Measurements from ENCODE around the gene KRT31. TPM values are rescaled to one million over a fixed set of nuclear protein-coding genes. Genes with fewer than 3 reads are reported as not detected.

KRT31 gene
- total RNA-seq, 1 donor from 2014 or later, result not detected

- Mint-ChIP-seq H3K27ac (no peak overlapping the region), H3K9me3 (no peaks in the 10 kb centered on the region), H3K36me3 (no peaks in the 10 kb centered on the region), H3K27me3 (ENCODE audit: insufficient read depth, low read depth) (peaks cover 8% of the 10 kb centered on the region), H3K4me3 (no peak overlapping the region), H3K4me1 (peaks cover 4% of the 10 kb centered on the region)
- Histone ChIP-seq H3F3A (ENCODE audit: low read depth) (no peaks in the 10 kb centered on the region), H3K4me3 (no peak overlapping the region), H3K9me3 (ENCODE audit: low read depth) (no peaks in the 10 kb centered on the region), H3K36me3 (no peaks in the 10 kb centered on the region), H3K27me3 (no peaks in the 10 kb centered on the region), H3K4me1 (no peaks in the 10 kb centered on the region), H3K79me2 (ENCODE audit: low read depth) (no peaks in the 10 kb centered on the region), H2AFZ (replicated peaks) (no peak overlapping the region), H4K20me1 (ENCODE audit: low read depth) (no peaks in the 10 kb centered on the region), H3K9ac (no peak overlapping the region), H3K4me2 (no peak overlapping the region), H3K27ac (no peak overlapping the region)
- no peak for DNase-seq (ENCODE audit: low spot score)
- TF ChIP-seq CTCF (IDR thresholded peaks at IDR 0.05) (no peak), EZH2phosphoT487 (IDR thresholded peaks at IDR 0.05) (no peak), EZH2 (IDR thresholded peaks at IDR 0.05) (no peak)
Observed at GRCh38 chr17:41393294-41393693, 4.1 kb downstream of the KRT31 start.

- H3K9ac ChIP-seq, result no peak overlapping the region
Observed at GRCh38 chr17:41392278-41392677, 5.1 kb downstream of the KRT31 start.

GRCh38 chr17:41391535-41391934 lies 5.9 kb downstream of the KRT31 start:
- H3K4me3 Mint-ChIP-seq, result no peak overlapping the region
- H3K4me3 ChIP-seq, result no peak overlapping the region
- no peaks in the 10 kb centered on the region for H3K36me3 Mint-ChIP-seq

More at GRCh38 chr17:41392278-41392677, 5.1 kb downstream of the KRT31 start:
- no peaks in the 10 kb centered on the region for H3K9me3 ChIP-seq (ENCODE audit: low read depth)
- peaks cover 8% of the 10 kb centered on the region for H3K27me3 Mint-ChIP-seq (ENCODE audit: insufficient read depth, low read depth)
- no peak for DNase-seq (ENCODE audit: low spot score)
- no peaks in the 10 kb centered on the region for H4K20me1 ChIP-seq (ENCODE audit: low read depth)
- H3K36me3 Mint-ChIP-seq, result no peaks in the 10 kb centered on the region
- H3K4me1 ChIP-seq, result no peaks in the 10 kb centered on the region
- H3K9me3 Mint-ChIP-seq, result peaks cover 3% of the 10 kb centered on the region
- H3K4me3 ChIP-seq, result no peak overlapping the region
- H3K79me2 ChIP-seq (ENCODE audit: low read depth), result no peaks in the 10 kb centered on the region
- no peak overlapping the region for H3K4me3 Mint-ChIP-seq
- no peaks in the 10 kb centered on the region for H3K27me3 ChIP-seq
- no peak overlapping the region for H2AFZ ChIP-seq (replicated peaks)
- TF ChIP-seq EZH2 (IDR thresholded peaks at IDR 0.05), result no peak
- TF ChIP-seq CTCF (IDR thresholded peaks at IDR 0.05), result no peak
- TF ChIP-seq EZH2phosphoT487 (IDR thresholded peaks at IDR 0.05), result no peak
- peaks cover 4% of the 10 kb centered on the region for H3K4me1 Mint-ChIP-seq
- no peaks in the 10 kb centered on the region for H3K36me3 ChIP-seq
- no peak overlapping the region for H3K27ac ChIP-seq
- H3K27ac Mint-ChIP-seq, result no peak overlapping the region
- no peaks in the 10 kb centered on the region for H3F3A ChIP-seq (ENCODE audit: low read depth)
- no peak overlapping the region for H3K4me2 ChIP-seq

More at GRCh38 chr17:41391535-41391934, 5.9 kb downstream of the KRT31 start:
- no peak for TF ChIP-seq CTCF (IDR thresholded peaks at IDR 0.05)
- TF ChIP-seq EZH2 (IDR thresholded peaks at IDR 0.05), result no peak
- no peak for TF ChIP-seq EZH2phosphoT487 (IDR thresholded peaks at IDR 0.05)
- no peak for DNase-seq (ENCODE audit: low spot score)
- Histone ChIP-seq H4K20me1 (ENCODE audit: low read depth) (no peaks in the 10 kb centered on the region), H3K27me3 (no peaks in the 10 kb centered on the region), H3K9ac (no peak overlapping the region), H2AFZ (replicated peaks) (no peak overlapping the region), H3F3A (ENCODE audit: low read depth) (no peaks in the 10 kb centered on the region), H3K4me1 (no peaks in the 10 kb centered on the region), H3K27ac (no peak overlapping the region), H3K4me2 (no peak overlapping the region), H3K36me3 (no peaks in the 10 kb centered on the region), H3K9me3 (ENCODE audit: low read depth) (no peaks in the 10 kb centered on the region), H3K79me2 (ENCODE audit: low read depth) (no peaks in the 10 kb centered on the region)
- Mint-ChIP-seq H3K27me3 (ENCODE audit: insufficient read depth, low read depth) (peaks cover 8% of the 10 kb centered on the region), H3K9me3 (peaks cover 8% of the 10 kb centered on the region), H3K27ac (no peak overlapping the region), H3K4me1 (peaks cover 4% of the 10 kb centered on the region)

Measured in neural progenitor cell (in vitro differentiated cells).